HG02840 (cell line): ENCODE data around the gene GSTM5.
"Not testable (repeated sequence)": the region's sequence is repeated elsewhere in the genome, so short reads cannot be mapped to it uniquely, and the experiment has no call there.

Experiments
- ATAC-seq: cut with Tn5 transposase; IDR thresholded peaks from one replicate; pipeline ENCODE4 v1.9.1; 2021; ENCODE audit warnings: mild to moderate bottlenecking, moderate library complexity, moderate number of reproducible peaks; ENCODE audit not compliant: unreplicated experiment, low FRiP score

Gene GSTM5

GRCh38 chr1:109726007-109726406 lies 14.0 kb downstream of the GSTM5 start:
- no peak for ATAC-seq

- no peak for ATAC-seq
Observed at GRCh38 chr1:109726728-109727373, 14.8 kb downstream of the GSTM5 start.

GRCh38 chr1:109728870-109729269 lies 16.8 kb downstream of the GSTM5 start:
- ATAC-seq: no peak

DNA sequence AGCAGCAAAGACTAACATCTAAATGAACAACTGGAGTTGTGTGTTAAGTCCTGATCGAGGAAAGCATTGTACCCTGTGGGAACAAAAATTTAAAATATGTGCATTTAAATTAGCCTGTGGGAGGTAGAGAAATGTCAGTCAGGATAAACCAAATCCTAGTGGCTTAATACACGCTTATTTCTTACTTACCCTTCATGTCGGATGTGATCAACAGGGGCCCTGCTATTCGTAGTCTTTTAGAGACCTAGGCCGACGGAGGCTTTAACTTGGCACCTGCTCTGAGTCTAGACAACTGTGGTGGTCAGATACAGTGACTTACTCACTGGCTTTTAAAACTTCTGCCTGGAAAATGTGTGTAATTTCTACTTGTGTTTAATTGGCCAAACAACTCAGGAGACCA lies 18.6 kb downstream of the GSTM5 start:
- no peak for ATAC-seq

DNA sequence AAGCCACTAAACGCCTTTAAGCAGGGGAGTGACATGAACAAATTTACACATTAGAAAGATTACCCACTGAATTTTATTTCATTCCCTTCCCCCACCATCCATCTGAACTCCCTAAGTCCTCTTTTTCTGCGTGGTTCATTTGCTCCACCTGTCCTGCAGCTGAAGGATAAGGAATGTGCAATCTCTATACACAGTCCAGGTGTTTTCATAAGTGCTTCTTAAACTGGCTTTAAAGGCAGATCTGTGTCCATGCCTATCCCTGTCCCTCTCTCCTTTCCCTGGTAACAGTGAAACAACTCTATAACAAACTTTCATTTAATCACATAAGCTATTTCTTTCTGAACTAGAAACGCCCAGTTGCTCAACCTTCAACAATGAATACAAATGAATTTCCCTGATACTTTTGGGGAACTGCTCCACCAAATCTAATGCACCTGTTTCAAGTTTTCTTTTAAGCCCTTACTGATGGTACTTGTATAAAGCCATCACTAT lies 20.4 kb downstream of the GSTM5 start:
- no peak for ATAC-seq

- no peak for ATAC-seq
Observed at GRCh38 chr1:109733236-109733870, 21.3 kb downstream of the GSTM5 start.

DNA sequence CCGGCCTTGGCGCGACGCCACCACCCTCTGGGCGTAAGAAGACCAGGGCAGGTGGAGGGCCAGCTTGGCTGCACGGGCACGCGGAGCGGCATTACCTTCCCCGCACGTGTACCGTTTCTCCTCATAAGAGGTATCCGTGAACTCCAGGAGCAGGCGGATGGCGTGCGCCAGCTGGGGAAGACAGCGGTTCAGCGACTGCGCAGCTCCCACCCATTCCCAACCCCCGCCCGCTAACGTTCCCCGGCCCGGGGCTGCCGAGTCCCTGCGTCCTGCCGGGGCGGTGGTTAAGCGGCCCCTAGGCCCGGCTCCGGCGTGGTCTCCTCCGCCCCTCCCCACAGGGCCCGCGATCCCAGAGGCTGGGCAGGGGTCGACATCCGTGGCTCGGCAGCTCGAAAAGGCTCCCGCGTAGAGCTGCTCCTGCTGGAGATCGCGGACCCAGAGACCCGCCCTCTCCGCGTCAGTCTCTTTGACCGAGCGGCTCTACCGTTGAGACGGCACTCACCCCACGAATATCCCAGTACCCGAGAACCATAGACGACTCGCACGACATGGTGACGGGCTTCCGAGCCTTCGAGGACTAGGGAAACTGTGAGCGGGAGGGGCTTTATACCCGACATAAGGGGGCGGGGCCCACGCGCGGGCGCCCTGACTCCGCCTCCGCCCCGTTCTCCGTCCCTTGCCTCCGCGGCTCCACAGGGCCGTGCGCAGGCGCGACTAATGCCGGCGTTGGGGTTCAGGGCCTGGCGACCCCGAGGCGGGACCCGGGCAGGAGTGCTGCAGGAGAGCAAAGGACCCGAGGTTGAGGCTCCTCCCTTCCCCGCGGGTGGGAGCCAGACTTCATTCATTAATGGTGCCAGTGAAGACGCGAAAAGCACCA lies 27.9 kb downstream of the GSTM5 start:
- peak; percentile 79 for ATAC-seq

DNA sequence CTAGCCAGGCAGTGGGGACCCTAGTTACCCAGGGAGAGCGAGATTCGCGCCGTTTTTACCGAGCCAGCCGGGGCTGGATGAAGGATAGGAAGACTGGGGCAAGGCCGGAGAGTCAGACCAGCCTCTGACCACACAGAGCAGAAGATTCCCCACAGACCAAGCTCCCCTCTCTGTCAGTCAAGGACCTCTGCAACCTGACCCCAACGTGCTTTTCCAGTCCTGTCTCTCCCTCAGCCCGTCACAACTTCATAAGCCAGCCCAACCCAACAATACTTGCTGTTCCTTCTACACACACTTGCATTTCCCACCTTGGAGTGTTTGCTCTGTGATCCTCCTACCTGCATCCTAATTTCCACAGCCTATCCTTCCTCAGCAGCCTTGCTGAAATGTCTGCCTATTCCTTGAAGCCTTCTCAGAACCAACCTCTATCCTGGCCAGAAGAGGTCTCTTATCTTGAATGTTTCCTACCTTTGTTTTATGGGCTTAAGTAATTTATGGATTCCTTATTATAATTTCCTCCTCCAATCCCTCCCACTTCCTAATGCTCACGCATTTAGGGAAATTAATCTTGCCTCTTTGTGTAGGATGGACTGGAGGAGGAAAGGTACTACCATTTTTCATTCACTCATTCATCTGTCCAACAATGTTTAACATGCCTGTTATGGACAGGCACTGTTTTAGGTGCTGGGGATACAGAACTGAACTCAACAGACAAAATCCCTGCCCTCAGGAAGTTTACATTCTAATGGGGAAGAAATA lies 28.7 kb downstream of the GSTM5 start, which contains the start of gene GSTM3:
GSTM3 (minus strand) TSS at position 424 of the 759 bp plus-strand sequence. CDS start 751 bp downstream, outside the sequence.
- no peak for ATAC-seq

DNA sequence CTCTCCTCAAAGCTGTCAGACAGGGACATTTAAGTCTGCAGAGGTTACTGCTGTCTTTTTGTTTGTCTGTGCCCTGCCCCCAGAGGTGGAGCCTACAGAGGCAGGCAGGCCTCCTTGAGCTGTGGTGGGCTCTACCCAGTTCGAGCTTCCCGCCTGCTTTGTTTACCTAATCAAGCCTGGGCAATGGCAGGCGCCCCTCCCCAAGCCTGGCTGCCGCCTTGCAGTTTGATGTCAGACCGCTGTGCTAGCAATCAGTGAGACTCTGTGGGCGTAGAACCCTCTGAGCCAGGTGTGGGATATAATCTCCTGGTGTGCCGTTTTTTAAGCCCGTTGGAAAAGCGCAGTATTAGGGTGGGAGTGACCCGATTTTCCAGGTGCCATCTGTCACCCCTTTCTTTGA lies 36.3 kb downstream of the GSTM5 start:
- ATAC-seq: not testable (repeated sequence)

DNA sequence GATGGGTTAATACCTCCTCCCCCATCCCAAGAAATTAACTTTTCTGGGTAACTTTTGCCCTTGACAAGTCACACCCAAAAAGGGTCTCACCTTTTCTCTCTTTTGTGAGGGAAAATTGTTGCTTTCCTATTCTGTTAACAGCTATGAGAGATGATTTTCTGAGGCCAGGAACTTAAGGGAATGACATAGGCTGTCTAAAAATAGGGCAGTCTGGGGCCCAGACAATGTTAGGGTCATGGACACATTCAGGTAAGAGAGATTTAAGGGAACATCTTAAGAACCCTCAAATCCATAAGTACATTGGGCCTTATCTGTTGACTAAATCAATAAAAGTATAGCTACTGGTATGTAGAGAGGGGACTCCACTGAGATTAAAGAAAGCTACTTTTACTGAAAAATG lies 37.2 kb downstream of the GSTM5 start:
- no peak for ATAC-seq

DNA sequence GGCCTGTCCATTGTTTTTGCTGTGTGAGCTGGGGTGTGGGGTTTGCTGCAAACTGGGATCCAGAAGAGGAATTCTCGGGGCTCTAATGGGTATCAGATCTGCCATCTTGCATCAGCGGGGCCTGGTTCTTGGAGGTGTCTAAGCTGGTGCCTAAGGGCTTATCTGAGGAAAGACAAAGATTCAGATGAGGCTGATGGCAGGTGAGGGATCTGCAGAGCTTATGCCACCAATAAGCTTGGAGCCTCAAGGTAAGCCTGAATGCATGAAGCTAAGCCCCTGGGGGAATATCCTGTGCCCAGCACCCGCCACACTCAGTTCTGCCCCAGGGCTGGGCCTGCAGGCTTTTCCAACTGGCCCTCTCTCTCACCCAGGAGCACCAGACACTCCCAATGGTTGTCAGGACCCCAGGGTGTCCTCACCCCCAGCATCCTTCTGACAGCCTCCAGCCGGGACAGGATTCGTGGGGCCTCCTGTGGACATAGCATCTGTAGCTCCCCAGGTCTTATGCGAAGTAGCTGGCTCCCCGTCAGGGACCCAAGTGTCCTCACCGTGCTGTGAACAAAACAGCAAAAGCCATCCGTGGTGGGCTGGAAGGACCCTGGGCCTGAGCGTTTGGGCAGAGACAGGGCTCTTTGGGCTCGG lies 38.3 kb downstream of the GSTM5 start:
- no peak for ATAC-seq

GRCh38 chr1:109750920-109751319 lies 38.9 kb downstream of the GSTM5 start:
- ATAC-seq: no peak

DNA sequence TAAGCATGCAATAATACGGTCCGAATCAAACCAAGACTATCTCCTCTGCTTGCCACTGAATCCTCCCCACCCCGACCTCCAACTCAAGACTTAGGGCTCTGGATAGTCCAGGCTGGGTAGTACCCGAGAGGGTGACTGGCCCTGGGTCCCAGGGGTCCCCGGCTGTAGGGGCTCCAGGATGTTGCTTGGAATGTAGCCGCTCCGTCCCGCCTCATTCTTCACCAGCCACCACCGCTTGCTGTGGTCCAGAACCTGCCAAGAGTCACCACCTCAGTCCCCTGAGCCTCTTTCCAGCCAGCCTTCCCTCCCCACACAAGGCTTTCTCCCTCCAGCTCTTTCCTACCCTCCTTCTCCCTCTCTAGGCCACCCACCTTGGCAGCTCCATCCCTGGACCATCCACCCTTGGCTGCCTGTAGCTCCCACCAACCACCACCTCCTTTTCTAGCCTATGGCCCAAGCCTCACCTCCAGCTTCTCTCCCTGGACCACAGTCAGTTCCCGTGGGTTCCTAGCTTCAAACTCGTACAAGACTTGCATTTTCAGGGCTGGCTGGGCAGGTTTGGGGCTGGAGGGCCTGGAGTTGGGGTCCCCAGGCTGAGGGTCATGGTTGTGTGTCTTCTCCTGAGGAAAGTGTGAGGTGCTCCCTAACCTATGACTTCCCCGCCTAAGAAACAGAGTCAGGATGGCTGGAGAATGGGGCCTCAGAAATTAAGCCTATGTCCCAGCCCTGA lies 39.6 kb downstream of the GSTM5 start:
- no peak for ATAC-seq

DNA sequence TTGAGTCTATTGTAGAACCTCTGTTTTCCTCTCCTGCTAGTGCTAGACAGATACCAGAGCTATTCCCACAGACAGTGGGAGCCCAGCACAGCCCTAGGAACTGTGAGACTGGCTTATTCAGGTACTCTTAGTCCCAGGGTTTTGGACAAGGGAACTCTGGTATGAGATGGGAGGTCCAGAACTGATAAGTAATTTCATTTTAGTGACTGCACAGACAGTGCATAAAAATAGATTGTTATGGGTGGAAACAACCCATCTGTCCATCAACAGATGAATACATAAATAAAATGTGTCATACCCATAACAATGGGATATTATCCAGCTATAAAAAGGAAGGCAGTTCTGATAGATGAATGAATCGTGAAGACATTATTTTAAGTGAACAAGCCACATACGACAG lies 42.7 kb downstream of the GSTM5 start:
- ATAC-seq: no peak

GRCh38 chr1:109756325-109756724 lies 44.3 kb downstream of the GSTM5 start:
- not testable (repeated sequence) for ATAC-seq

DNA sequence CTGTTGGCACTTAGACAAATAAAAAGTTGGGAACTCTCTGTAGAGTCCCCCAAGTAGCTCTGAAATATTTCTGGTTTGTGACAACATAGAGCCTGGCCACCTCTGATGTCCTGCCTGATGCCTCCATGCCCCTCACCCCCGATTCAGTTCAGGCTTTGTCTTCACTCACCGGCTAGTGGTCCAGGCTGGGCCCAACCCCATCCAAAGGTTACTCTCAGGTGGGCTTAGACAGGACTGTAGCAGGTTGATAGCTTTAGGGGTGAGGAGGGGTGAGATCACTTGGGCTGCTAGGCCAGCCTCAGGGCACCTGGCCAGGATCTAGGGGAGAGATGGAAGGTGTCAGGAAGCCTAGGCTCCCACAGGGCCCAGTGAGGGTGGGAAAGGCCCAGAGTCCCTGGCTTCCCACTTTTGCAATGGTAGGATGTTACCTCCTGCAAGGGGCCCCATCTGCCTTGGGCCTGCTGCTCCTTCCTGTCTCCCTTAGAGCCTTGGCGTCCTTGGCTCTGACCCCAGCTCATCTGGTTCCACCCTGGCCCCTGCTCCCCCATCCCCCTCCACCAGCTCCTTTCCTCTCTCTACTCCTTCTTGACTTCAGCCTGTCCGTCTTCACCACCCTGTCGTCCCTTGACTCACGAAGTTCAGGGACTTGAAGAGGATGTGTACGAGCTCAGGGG lies 44.9 kb downstream of the GSTM5 start:
- ATAC-seq: no peak

DNA sequence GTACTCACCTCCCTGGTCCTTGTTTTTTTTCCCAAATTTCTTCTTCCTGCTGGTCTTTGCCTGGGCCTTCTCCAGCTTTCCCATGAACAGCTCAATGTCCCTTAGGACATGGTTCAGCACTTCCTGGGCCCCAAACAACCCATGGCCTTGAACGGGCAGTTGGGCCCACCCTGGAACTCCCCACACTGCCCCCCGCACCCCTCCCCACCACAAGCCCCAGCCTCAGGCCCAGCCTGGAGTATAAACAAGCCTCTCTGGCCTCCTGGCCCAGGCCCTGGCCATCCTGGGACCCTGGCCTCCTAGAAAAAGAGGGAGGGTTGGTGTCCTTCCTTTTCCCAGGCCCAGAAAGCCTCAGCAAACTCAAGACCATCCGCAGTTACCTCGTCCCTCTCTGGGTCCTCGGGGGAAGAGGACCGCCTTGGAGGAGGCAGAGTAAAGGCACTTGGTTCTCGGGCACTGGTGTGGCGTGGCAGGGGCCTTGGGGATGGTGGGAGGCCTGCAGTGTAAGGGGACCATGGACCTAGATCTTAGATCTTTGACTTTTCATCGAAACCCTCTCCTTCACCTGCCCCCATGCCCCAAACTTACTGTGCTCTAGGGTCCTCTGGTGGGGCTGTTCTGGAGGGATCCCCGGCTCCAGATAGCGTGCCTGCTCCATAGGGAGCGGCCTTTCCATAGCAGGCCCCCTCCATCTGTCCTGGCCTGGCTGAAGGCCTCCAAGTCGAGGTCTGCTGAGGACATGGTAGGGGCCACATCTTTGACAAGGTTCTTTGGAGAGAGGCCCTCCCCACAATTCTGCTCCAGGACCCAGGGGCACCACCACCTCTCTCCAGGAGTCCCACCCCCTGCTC lies 46.1 kb downstream of the GSTM5 start:
- ATAC-seq: no peak
